ENCODE measurements around the gene VRK1.
"Not testable (repeated sequence)": the region's sequence is repeated elsewhere in the genome, so short reads cannot be mapped to it uniquely, and the experiment has no call there.

The VRK1 gene

DNA sequence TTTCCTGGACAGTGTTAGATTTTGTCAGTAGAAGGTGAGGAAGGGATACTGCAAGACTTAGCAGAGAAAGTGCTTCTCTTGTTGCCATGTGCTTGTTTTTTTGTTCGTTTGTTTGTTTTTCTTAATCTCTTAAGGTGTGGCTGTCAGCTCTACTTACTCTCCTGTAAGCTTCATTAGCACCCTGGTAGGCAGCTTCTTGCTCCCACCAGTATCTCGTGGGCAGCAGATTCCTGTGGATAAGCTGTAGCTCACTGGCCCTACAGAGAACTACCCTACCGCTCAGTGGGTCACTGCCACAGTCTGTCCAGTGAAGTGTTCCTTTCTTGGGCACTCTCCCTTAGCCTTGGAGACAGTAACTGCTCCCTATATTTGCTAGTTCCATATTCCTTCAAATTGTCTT is 30.1 kb downstream of the VRK1 start:
- DNase-seq = no peak

GRCh38 chr14:96829791-96830190 is 32.6 kb downstream of the VRK1 start:
- DNase-seq = no peak

- no peak for DNase-seq
These were observed 33.8 kb downstream of the VRK1 start for GRCh38 chr14:96830946-96831345.

GRCh38 chr14:96832351-96832750 is 35.2 kb downstream of the VRK1 start:
- no peak for DNase-seq

DNA sequence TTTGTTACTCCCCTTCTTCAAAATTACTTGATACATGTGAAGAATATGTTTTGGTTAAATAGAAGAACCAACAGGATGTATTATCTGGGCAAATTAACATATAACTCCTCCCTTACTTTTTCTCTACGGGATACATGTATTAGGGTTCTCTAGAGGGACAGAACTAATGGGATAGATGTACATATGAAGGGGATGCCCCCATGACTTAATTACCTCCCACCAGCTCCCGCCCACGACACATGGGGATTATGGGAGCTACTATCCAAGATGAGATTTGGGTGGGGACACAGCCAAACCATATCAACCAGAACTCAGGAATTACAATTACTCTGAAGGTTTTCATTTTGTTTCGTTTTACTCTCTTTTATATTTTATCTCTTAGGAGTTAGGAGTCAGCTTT is 41.3 kb downstream of the VRK1 start:
- DNase-seq = no peak

DNA sequence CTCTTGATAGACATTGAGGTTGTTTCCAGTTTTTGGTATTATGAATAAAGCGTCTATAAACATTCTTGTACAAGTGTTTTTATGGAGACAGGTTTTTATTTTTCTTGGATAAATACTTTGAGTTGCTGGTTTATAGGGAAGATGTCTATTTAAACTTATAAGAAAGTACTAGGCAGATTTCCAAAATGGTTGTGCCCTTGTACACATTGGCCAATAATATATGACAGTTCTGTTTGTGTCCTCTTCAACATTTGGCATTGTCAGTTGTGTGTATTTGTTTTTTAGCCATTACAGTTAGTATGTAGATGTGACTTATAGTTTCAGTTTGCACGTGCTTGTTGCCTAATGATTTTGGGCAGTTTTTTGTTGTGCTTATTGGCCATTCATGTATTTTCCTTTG is 42.1 kb downstream of the VRK1 start:
- no peak for DNase-seq

DNA sequence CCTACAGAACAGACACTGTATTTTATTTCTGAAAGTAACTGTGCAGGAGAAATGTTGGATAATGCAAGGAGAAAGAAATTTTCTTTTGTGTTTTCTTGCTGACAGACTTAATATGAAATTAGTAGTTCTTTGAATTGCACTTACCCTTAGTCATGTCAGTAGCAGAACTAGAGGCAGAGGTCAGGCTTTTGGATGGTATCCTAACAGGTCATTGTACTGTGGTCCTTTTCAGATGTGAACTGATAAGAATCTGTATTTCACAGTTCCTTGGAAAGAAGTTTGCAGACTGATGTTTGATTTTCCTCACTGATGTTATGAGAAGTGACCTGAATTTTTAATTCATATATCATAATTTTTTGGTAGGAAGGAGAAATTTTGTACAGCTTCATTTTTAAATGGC is 46.0 kb downstream of the VRK1 start:
- DNase-seq = no peak

DNA sequence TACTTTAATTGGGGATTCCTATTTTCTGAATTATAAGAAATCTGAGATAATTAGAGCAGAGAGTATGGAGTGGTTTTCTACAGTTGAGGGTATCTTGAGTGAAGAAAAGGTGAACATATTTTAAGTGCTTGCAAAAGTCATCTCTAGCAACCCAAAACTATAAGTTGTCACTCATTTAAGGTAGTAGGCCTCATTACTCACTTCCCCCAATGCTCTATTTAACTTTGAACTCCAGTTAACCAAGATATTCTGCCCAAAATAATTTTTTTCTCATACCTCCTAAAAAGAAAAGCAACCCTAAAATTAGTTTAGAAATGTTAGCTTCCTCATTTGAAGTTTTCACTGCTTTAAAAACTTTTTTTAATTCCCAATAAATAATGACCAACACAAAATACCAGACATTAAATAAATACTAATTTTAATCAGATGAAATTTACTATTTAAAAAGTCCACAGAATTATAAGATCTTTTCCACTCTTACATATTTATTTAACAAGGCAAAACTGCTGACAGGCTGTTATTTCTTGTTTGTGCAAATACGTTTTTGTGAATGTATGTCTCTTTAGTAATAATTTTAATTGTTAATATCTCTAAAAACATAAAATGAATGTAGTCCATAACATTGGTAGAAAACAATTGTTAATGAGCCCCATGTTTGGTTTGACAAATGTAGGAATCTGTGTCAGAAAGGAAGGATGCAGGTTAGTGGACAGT is 47.8 kb downstream of the VRK1 start:
- no peak for DNase-seq

GRCh38 chr14:96847451-96847850 is 50.3 kb downstream of the VRK1 start:
- DNase-seq = no peak

DNA sequence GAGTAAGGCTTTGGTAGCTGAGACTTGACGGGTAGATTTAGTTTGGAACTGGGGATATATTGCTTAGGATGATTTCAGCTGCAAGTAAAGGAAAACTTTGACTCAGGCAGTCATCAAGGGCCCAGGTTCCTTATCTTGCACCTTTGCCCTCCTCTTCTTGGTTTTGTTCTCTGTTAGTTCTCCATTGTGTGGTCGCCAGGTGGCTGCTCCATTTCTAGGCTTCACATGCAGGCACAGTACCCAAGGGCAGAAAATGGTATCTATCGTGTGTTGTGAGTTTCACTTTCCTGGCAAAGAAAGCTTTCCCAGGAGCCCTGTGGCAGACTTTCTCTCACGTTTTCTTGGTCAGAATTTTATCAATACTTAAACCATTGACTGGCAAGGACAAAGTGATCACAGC is 50.8 kb downstream of the VRK1 start:
- no peak for DNase-seq

DNA sequence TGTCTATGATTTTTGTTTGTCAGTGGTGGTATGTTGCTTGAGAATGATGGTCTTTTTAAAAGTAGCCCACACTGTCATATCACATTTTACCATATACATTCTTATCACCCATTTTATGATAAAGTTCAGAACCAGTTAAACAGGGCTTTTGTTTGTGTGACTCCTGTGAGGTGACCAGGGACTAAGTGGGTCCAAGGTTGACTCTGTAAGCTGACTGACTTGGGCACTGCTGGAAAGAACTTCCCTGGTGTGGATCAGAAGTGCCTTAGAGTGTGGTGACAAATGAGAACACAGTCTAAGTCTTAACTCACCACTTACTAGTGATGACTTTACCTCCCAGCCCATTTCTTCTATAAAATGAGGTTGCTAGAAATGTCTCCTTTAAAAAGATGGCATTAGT is 52.6 kb downstream of the VRK1 start:
- DNase-seq = peak in 1 of 5 experiments; percentile 2

DNA sequence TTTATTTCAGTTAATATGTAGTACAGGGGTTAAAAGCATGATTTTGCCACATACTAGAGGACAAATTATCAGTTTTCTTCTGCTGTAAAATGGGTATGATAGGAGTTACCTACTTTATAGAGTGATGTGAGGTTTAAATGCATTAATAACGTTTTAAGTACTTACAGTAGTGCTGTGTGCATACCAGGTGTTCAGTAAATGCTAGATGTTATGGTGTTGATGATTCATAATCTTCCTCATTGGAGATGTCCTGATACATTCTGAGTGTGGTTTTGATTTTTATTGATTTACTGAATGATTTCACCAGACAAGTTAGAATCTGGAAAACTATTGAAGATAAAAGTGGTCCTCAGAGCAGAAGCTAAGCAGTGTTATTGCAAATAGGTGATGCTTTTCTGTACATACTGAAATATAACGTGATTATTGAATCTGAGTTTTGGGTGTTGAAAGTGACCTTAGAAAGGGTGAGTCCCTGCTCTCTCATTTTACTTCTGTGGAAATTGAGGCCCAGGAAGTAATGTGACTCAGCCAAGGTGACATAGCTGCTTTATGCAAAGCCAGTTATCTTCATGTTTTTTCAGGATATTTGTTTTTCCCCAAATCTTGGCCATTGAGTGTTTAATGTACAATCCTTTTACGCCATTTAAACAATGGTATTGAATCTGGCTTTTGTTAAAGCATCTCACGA is 54.7 kb downstream of the VRK1 start:
- peak in 1 of 5 experiments; percentile 27 for DNase-seq

DNA sequence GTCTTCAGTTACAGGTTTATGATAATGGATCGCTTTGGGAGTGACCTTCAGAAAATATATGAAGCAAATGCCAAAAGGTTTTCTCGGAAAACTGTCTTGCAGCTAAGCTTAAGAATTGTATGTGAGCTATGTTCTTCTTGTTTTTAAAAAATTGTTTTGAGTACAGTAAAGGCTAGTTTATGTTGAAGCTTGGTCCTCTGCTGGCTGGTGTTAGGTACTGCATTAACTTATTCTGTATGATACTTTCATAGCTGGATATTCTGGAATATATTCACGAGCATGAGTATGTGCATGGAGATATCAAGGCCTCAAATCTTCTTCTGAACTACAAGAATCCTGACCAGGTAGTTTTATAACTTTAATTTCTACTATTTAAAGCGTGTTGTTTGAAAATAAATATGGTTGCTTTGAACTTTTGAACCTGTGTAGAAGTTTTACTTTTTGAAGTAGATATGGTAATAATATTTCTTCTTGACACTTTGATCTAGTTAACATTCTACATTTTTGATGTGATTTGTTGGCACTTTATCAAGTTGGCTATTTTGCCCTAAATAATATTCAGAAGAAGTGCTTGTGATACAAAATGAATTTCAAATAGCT is 55.7 kb downstream of the VRK1 start:
- peak in 1 of 5 experiments; percentile 63 for DNase-seq

DNA sequence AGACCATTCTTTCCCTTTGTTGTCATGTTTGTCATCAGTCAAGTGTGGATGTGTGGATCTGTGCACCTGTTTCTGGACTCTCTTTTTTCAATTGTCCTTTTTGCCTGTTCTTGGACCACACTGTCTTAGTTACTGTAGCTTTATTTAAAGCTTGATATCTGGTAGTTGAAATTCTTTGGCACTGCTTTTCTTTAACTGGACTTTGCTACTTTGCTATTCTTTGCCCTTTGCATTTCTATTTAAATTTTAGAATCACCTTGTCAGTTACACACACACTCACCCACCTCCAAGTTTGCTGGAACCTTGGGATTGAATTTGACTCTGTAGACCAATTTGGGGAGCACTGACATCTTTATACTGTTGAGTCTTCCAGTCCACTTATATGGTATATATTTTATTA is 61.5 kb downstream of the VRK1 start:
- no peak for DNase-seq

DNA sequence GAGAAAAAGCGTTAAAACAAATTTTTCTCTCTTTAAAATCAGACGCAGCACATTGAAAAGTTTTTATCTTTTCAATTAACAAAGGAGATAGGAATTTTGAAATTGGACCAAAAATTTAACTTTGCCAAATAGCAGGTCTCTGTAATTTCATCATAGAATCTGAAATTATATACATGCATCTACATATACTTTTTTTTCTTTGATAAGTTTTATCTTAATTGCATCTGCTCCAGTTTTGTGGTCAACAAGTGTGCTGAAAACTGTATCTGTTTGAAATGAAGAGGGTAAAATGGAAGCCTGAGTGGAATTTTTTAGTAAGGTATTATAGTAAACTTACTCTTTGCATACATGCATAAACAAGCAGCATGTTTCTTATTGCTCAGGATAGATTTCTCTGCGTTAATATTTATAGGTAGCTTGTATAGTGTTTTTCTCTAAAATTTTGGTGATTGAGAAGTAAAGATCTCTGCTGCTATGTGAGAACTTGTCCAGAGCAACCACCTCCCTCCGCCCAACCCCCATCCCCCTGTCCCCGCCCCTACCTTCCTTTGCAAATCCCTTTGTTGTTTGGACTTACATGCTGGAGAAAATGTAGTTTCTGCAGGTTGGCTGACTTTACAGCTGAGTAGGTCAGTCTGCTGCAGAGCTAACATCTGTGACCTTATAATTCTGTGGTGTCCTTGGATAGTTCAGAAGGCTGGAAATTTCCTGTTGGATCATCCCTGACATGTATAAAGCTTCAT is 64.6 kb downstream of the VRK1 start:
- no peak for DNase-seq

DNA sequence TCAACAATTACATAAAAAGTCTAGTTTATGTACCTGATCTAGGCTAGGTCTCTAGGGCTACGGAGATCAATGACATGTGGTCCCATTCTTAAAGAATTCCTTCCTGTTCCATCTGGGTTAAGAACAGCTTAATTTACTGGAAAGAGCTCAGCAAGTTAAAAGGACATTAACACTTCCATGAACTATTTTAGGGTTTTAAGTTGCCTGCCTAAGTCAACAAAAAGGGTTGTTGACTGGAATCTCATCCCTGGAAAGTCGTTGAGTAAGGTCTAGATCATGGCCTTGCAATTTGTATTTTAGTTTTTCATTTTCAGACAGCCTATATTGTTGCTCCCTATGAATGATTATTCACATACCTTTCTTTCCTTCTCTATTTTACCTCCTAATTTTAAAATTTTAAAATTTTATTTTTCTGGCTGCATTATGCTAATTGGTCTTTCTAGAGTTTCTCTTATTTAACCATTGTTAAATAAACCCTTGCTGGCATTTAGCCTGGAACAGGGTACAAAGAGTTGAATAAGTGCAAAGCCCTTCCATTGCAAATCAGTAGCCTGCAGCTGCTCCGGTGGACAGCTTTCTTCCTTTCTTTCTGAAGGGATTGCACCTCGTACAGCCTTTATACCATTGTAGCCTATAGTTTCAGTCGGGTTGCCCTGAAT is 66.3 kb downstream of the VRK1 start:
- DNase-seq = no peak

DNA sequence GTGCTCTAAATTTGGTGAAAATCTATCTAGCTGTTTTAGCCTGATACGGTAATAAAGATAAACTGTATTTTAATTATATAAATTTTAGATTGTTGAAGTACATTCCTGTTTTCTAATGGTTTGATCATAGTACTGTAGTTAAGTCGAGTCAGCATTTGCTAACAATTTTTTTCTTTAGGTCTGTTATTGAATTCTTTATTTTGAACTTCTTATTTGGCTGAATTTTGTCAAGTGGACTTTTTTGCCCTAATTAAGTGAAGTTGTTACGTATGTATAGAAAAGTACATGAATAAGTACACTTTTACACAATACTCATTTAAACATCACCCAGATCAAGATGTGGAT is 66.8 kb downstream of the VRK1 start:
- no peak for DNase-seq

GRCh38 chr14:96867634-96868033 is 70.5 kb downstream of the VRK1 start:
- DNase-seq = no peak

- DNase-seq = no peak
These were observed 76.9 kb downstream of the VRK1 start for GRCh38 chr14:96874127-96874526.

DNA sequence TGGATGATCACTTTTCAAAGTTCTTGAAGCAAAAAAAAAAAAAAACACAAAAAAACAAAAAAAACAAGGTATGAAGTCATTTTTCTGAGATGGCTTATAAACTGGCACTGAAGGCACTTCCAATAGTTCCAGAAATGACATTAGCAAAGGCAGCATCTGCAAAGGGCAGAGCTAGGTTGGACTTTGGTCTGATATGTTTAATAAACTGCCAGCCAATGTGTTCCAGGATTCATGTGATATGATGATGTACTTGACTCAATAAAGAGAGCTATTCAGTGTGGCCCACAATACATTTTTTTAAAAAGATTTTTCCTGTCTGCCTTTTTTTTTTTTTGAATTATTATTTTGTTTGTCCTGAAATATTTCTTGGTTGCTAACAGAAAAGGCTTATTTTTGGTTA is 79.6 kb downstream of the VRK1 start:
- no peak for DNase-seq

GRCh38 chr14:96881713-96882112 is 84.5 kb downstream of the VRK1 start:
- no peak for DNase-seq

DNA sequence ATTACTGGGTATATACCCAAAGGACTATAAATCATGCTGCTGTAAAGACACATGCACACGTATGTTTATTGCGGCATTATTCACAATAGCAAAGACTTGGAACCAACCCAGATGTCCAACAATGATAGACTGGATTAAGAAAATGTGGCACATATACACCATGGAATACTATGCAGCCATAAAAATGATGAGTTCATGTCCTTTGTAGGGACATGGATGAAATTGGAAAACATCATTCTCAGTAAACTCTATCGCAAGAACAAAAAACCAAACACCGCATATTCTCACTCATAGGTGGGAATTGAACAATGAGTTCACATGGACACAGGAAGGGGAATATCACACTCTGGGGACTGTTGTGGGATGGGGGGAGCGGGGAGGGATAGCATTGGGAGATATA is 86.8 kb downstream of the VRK1 start:
- not testable (repeated sequence) for DNase-seq

DNA sequence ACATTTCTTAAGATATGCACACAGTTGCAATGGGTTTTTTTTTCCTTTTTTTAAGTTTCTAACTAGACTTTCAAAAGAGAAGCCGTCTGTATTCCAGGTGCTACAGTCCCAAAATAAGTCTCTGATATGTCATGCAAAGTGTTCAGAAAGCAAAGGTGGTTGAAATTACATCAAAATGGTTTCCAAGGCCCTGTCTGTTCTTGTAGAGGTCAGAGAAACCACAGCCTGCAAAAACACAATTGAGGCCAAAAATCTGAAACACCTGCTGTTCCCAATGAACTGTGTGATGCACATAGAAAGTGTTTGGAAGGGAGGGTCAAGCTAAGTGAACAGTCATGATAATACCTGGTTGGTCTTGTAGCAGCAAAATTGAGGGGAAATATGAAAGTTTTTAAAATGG is 91.0 kb downstream of the VRK1 start:
- no peak for DNase-seq
